IMR-90 (cell line): ENCODE results near the gene HSH2D.

Source experiments
- CEBPB ChIP-seq: IDR thresholded peaks from 2 replicates; pipeline ENCODE4 v1.6.1; 2012; ENCODE audit warnings: low read depth, low read length, improper control_type of control experiment
- CTCF ChIP-seq: conservative IDR thresholded peaks from 2 replicates; pipeline ENCODE4 v1.5.1; 2012; ENCODE audit warnings: mild to moderate bottlenecking, low read depth, low read length, improper control_type of control experiment
- MAZ ChIP-seq: IDR thresholded peaks from 2 replicates; pipeline ENCODE4 v1.6.1; 2012; ENCODE audit warnings: low read depth, mild to moderate bottlenecking, low read length, improper control_type of control experiment, moderate library complexity, borderline replicate concordance
- POLR2A ChIP-seq: IDR thresholded peaks from 2 replicates; pipeline ENCODE4 v1.6.1; 2012; ENCODE audit warnings: mild to moderate bottlenecking, low read depth, low read length

- no peak for TF ChIP-seq CTCF
- no peak for TF ChIP-seq CEBPB
- no peak for TF ChIP-seq MAZ
- TF ChIP-seq POLR2A: no peak
These were observed at the start of gene HSH2D for GRCh38 chr19:16143399-16144215.
